ENCODE measurements around the gene PRDM10.

The PRDM10 gene

DNA sequence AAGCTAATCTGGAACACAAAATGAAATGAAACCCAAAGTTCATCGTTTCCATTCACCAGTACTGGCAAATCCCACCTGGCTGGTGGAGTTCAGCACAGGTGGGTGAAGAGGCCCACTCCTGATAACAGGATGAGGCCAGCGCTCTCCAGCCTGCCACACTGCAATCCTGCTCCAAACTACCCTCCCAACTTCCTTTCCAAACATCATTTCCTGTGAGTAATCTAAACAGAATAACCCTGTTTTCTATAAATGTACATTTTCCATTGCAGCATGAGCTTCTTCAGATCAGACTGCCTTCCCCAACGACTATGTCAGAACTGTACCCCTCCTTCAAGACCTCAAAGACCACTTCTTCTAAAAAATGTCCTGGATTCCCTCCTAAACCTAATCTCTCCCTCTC lies 91.3 kb downstream of the PRDM10 start:
- peak; percentile 56 for DNase-seq (ENCODE audit: low read depth)
- H3K4me3 ChIP-seq (replicated peaks; ENCODE audit: low read depth, low read length), result no peak overlapping the region
- no peak for TF ChIP-seq CTCF (IDR thresholded peaks at IDR 0.05; ENCODE audit: low read length, missing control alignments)

- DNase-seq (ENCODE audit: low read depth), result no peak
- no peak for TF ChIP-seq CTCF (IDR thresholded peaks at IDR 0.05; ENCODE audit: low read length, missing control alignments)
- no peak overlapping the region for H3K4me3 ChIP-seq (replicated peaks; ENCODE audit: low read depth, low read length)
Measured at GRCh38 chr11:129910360-129910759, 92.3 kb downstream of the PRDM10 start.

DNA sequence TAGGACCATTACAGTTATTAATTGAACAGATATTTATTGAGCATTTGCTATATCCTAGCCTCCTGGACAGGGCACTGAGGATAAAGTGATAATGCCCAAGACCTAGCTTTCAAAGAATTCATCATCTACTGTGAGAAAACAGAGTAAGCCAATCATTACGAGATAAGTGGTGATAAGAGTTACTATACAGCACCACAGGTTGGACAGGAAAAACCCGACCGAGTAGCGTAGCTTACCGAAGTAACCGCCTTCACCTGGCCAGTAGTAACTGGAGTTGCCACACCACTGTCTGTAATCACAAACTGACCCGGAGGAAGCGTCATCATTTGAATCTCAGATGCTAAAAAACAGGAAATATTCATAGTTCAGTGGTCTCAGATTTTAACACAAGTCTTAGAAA lies 97.2 kb downstream of the PRDM10 start:
- DNase-seq (ENCODE audit: low read depth), result no peak
- H3K4me3 ChIP-seq (replicated peaks; ENCODE audit: low read depth, low read length), result no peak overlapping the region
- TF ChIP-seq CTCF (IDR thresholded peaks at IDR 0.05; ENCODE audit: low read length, missing control alignments), result no peak

DNA sequence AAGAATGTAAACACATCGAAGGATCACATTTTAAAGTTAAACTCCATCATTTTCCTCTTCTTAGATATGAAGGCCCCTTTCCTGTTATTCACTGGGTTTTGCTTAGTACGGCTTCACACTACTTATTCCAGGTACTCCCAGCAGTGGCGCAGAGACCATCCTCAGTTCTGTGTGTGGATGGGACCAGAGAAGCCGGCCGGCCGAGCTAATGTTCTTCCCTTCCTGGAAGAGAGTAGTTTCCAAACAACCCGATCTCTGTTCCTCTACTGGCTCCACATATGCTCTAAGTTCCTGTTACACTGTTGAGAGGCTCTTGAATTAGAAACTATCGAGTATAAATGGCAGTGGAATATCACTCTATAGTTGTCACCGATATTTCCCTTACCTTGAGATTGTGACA lies 106.6 kb downstream of the PRDM10 start:
- H3K4me3 ChIP-seq (replicated peaks; ENCODE audit: low read depth, low read length), result peak overlapping the region; percentile 83
- no peak for TF ChIP-seq CTCF (IDR thresholded peaks at IDR 0.05; ENCODE audit: low read length, missing control alignments)
- no peak for DNase-seq (ENCODE audit: low read depth)

- no peak for TF ChIP-seq CTCF (IDR thresholded peaks at IDR 0.05; ENCODE audit: low read length, missing control alignments)
- DNase-seq (ENCODE audit: low read depth), result peak; percentile 62
- peak within 1 kb of the TSS; percentile 83 for H3K4me3 ChIP-seq (replicated peaks; ENCODE audit: low read depth, low read length)
Measured at GRCh38 chr11:129895126-129896041, 107.3 kb downstream of the PRDM10 start, which contains the start of gene NFRKB. Gene NFRKB (minus strand): TSS chr11:129895578. CDS start chr11:129892849, 2,729 bp downstream.

- no peak for DNase-seq (ENCODE audit: low read depth)
- peak overlapping the region; percentile 83 for H3K4me3 ChIP-seq (replicated peaks; ENCODE audit: low read depth, low read length)
- no peak for TF ChIP-seq CTCF (IDR thresholded peaks at IDR 0.05; ENCODE audit: low read length, missing control alignments)
Measured at GRCh38 chr11:129894278-129895125, 108.1 kb downstream of the PRDM10 start.

Measured in fibroblast of pulmonary artery (primary cell).